ENCODE measurements around the gene MIR17HG. TPM values are rescaled to one million over a fixed set of nuclear protein-coding genes. Genes with fewer than 3 reads are reported as not detected.

The MIR17HG gene
- polyA plus RNA-seq, 1 of the 3 experiments (the other 2 are of a cell fraction), result 0.51 TPM

GRCh38 chr13:91370501-91370900 lies 23.0 kb downstream of the MIR17HG start:
- no peak overlapping the region for H3K27ac ChIP-seq (ENCODE audit: low read depth in 2 of 2, low read length in 1 of 2)
- no peaks in the 10 kb centered on the region for H3K9me3 ChIP-seq
- 89% methylated on average over 2 of the region's 2 CpGs for WGBS (ENCODE audit: low lambda C conversion rate)
- no peak overlapping the region for H3K4me3 ChIP-seq (ENCODE audit: low read depth in 2 of 2, low read length in 1 of 2)
- no peaks in the 10 kb centered on the region for H3K4me1 ChIP-seq (ENCODE audit: control insufficient read depth in 1 of 2, insufficient read depth in 2 of 2, low read depth in 1 of 2, low read length in 1 of 2)
- H3K9ac ChIP-seq, result no peak overlapping the region
- no peaks in the 10 kb centered on the region for H3K36me3 ChIP-seq (replicated peaks in 1 of 2; ENCODE audit: control insufficient read depth in 1 of 2, insufficient read depth in 2 of 2, low read length in 1 of 2)
- POLR2A ChIA-PET, result interaction anchor here (1.3 kb wide), 1 partner anchor 23 kb away, joined by 3 read pairs; no protein-coding TSS in a partner anchor
- no peak overlapping the region for H3K4me2 ChIP-seq
- H2AFZ ChIP-seq (ENCODE audit: low read depth), result no peak overlapping the region
- CTCF ChIA-PET, result interaction anchor here (0.8 to 1.0 kb wide), 2 partner anchors 11 to 15 kb away, joined by 3 to 5 read pairs; no protein-coding TSS in a partner anchor
- H3K27me3 ChIP-seq (ENCODE audit: insufficient read depth), result no peaks in the 10 kb centered on the region
- no peaks in the 10 kb centered on the region for H3F3A ChIP-seq (replicated peaks; ENCODE audit: insufficient read depth)
- no peaks in the 10 kb centered on the region for H4K20me1 ChIP-seq (ENCODE audit: insufficient read depth)
- no peaks in the 10 kb centered on the region for H3K79me2 ChIP-seq (ENCODE audit: insufficient read depth)
- no peak for TF ChIP-seq MEF2A (IDR thresholded peaks at IDR 0.05; ENCODE audit: borderline replicate concordance, low read depth)
- TF ChIP-seq TAF1 (IDR thresholded peaks at IDR 0.05; ENCODE audit: borderline replicate concordance, low read depth, low read length), result no peak
- TF ChIP-seq RFX5 (IDR thresholded peaks at IDR 0.05; ENCODE audit: low read length), result no peak
- TF ChIP-seq FOXJ3 (CRISPR knock-in tag; IDR thresholded peaks at IDR 0.05), result no peak
- TF ChIP-seq, protein P1, sequence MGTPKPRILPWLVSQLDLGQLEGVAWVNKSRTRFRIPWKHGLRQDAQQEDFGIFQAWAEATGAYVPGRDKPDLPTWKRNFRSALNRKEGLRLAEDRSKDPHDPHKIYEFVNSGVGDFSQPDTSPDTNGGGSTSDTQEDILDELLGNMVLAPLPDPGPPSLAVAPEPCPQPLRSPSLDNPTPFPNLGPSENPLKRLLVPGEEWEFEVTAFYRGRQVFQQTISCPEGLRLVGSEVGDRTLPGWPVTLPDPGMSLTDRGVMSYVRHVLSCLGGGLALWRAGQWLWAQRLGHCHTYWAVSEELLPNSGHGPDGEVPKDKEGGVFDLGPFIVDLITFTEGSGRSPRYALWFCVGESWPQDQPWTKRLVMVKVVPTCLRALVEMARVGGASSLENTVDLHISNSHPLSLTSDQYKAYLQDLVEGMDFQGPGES (IDR thresholded peaks at IDR 0.05; ENCODE audit: low read depth, low read length), result no peak
- TF ChIP-seq, protein P2, sequence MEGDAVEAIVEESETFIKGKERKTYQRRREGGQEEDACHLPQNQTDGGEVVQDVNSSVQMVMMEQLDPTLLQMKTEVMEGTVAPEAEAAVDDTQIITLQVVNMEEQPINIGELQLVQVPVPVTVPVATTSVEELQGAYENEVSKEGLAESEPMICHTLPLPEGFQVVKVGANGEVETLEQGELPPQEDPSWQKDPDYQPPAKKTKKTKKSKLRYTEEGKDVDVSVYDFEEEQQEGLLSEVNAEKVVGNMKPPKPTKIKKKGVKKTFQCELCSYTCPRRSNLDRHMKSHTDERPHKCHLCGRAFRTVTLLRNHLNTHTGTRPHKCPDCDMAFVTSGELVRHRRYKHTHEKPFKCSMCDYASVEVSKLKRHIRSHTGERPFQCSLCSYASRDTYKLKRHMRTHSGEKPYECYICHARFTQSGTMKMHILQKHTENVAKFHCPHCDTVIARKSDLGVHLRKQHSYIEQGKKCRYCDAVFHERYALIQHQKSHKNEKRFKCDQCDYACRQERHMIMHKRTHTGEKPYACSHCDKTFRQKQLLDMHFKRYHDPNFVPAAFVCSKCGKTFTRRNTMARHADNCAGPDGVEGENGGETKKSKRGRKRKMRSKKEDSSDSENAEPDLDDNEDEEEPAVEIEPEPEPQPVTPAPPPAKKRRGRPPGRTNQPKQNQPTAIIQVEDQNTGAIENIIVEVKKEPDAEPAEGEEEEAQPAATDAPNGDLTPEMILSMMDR (IDR thresholded peaks at IDR 0.05), result no peak
- no peak for TF ChIP-seq YY1 (IDR thresholded peaks at IDR 0.05; ENCODE audit: low read depth)
- DNase-seq, result no peak
- H3K9me2 ChIP-seq, result no peaks in the 10 kb centered on the region

GRCh38 chr13:91372911-91373310 lies 25.4 kb downstream of the MIR17HG start:
- no peaks in the 10 kb centered on the region for H3K36me3 ChIP-seq (replicated peaks in 1 of 2; ENCODE audit: control insufficient read depth in 1 of 2, insufficient read depth in 2 of 2, low read length in 1 of 2)
- H3K79me2 ChIP-seq (ENCODE audit: insufficient read depth), result no peaks in the 10 kb centered on the region
- no peaks in the 10 kb centered on the region for H3K27me3 ChIP-seq (ENCODE audit: insufficient read depth)
- no peak overlapping the region for H3K9ac ChIP-seq
- H3K4me2 ChIP-seq, result no peak overlapping the region
- no peaks in the 10 kb centered on the region for H3F3A ChIP-seq (replicated peaks; ENCODE audit: insufficient read depth)
- no peak for TF ChIP-seq RXRA (IDR thresholded peaks at IDR 0.05; ENCODE audit: borderline replicate concordance, low read depth)
- no peak overlapping the region for H3K27ac ChIP-seq (ENCODE audit: low read depth in 2 of 2, low read length in 1 of 2)
- H3K4me3 ChIP-seq (ENCODE audit: low read depth in 2 of 2, low read length in 1 of 2), result no peak overlapping the region
- DNase-seq, result no peak
- 49% methylated on average over 3 of the region's 3 CpGs for WGBS (ENCODE audit: low lambda C conversion rate)
- H3K4me1 ChIP-seq (ENCODE audit: control insufficient read depth in 1 of 2, insufficient read depth in 2 of 2, low read depth in 1 of 2, low read length in 1 of 2), result no peaks in the 10 kb centered on the region
- ChIA-PET POLR2A (interaction anchor here (0.6 kb wide), 1 partner anchor 406 kb away, joined by 3 read pairs; no protein-coding TSS in a partner anchor), CTCF (interaction anchor here (1.2 to 12.4 kb wide), 4 partner anchors 9 to 407 kb away, joined by 4 to 107 read pairs (median 11); no protein-coding TSS in a partner anchor)
- H2AFZ ChIP-seq (ENCODE audit: low read depth), result no peak overlapping the region
- no peaks in the 10 kb centered on the region for H3K9me2 ChIP-seq
- H3K9me3 ChIP-seq, result no peaks in the 10 kb centered on the region
- no peaks in the 10 kb centered on the region for H4K20me1 ChIP-seq (ENCODE audit: insufficient read depth)

All from SK-N-SH (cell line).